HG02970 (cell line): Measurements from ENCODE around the gene SPATA33.

ENCODE experiments used
- ATAC-seq: cut with Tn5 transposase; IDR thresholded peaks from one replicate; pipeline ENCODE4 v1.9.1; 2021; ENCODE audit warnings: mild to moderate bottlenecking, moderate library complexity, moderate number of reproducible peaks; ENCODE audit not compliant: unreplicated experiment, low FRiP score

SPATA33 gene

DNA sequence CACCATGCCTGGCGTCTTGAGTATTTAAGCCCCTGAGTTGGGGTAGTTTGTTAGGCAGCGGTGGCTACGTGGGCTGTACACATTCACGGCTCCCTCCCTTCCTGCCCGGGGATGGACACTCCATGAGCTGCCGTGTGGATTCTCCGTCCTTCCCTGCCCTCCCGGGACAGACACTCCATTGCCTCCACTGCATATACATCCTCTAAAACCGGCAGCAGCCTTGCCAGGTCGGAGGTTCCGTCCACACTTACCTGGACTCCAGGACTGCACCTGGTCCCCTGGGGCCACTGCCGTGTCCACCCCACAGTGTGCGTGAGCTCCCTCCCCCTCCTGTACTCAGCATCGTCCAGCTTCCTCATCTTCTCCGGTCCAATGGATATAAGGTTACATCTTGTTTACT lies 47.4 kb downstream of the SPATA33 start:
- ATAC-seq: no peak

GRCh38 chr16:89706518-89707260 lies 49.1 kb downstream of the SPATA33 start:
- no peak for ATAC-seq

- ATAC-seq: no peak
Measured at GRCh38 chr16:89707695-89708094, 50.1 kb downstream of the SPATA33 start.

DNA sequence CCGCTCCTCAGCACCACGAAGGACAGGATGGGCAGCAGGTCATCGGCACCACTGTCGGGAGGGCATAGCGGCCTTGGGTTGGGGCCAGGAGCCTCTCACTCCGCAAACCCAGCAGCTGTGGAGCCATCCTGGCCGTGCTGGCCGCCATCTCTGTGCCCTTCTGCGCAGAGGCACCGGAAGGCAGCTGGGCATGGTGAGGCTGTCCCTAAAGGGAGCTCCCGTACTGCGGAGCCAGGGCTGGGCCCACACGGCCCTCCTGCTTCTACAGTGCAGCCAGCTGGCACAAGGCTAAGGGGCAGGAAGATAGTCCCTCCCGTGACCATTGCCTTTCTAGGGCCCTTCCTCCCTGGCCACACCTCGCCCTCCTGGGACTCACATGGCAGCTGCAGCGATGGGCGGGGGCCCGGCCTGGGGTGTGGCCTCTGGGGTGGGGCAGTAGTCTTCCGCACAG lies 50.9 kb downstream of the SPATA33 start:
- ATAC-seq: no peak

- ATAC-seq: no peak
Measured at GRCh38 chr16:89709166-89709565, 51.5 kb downstream of the SPATA33 start.

GRCh38 chr16:89709716-89710432 lies 52.2 kb downstream of the SPATA33 start:
- ATAC-seq: no peak

- ATAC-seq: no peak
Measured at GRCh38 chr16:89710709-89711564, 53.3 kb downstream of the SPATA33 start.

GRCh38 chr16:89711601-89712273 lies 54.1 kb downstream of the SPATA33 start:
- ATAC-seq: no peak

DNA sequence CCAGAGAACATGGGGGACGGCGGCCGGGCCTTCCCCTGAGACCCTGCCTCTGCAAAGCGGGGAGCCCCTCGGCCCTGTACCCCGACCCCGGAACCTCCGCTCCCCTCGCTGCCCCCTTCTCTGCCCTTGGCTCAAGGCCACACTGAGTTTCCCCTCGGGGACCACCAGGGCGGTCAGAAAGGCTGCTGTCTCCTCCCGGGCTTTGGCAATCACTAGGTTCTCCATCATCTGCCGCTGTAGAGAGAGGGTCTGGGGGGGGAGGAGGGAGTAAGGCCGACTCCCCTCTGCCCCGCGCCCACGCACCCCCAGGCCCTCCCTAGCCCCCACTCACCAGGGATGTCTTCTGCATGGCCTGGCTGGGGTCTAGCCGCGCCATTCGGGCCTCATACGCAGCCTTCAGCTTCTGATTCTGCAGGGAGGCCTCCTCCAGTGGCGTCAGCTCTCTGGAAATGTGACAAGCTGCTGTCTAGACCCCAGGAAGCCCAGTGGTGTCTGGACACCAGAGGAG lies 54.7 kb downstream of the SPATA33 start:
- ATAC-seq: no peak

DNA sequence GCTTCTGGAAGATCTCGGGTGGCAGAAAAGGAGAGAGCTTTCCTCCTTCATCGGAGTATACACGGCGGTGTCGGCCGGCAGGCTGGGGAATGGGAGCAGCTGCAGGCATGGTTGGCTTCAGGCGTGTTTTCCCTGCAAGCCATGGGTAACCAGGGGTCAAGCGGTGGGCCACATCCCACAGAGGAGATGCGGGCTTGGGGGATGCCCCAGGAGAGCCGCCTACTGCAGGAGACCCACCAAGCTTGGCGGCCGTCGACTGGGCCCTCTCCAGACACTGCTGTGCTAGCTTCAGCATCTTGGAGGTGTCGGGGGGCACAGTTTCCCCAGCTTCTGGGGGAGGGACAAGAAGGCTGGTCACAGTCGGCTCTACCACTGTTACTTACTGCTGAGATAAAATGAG lies 58.9 kb downstream of the SPATA33 start:
- no peak for ATAC-seq

DNA sequence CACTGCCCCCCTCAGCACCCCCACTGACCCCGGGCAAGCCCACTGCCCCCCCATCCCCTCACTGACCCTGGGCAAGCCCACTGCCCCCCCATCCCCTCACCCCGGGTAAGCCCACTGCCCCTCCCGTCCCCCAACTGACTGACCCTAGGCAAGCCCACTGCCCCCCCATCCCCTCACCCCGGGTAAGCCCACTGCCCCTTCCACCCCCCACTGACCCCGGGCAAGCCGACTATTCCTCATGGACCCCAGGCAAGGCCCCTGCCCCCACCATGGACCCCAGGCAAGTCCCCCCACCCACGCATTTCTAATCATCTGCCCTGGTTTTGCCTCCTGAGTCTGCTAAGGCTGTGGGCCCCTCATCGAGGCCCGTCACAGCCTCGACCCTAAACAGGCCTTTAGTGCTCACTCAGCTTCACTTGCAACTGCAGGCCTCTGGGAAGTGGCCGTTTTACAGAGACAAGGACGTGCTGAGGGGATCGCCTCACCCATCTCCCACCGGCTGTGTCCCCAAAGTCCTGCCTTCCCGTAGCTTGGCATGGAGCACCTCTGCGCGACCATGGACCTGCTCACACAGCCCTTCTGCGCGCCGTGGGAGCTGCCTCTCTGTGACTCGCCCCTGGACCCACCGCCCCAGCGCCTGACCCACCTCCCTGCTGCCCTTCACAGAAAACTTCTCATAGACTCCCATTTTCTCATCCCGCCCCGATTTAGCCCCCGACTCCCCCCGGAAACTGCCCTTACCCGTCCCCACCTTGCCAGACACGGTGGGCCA lies 59.5 kb downstream of the SPATA33 start:
- ATAC-seq: no peak

GRCh38 chr16:89717688-89718505 lies 60.3 kb downstream of the SPATA33 start:
- ATAC-seq: no peak
